Osteoblast (primary cell): Measurements from ENCODE around the gene DTX3. TPM values are rescaled to one million over a fixed set of nuclear protein-coding genes. Genes with fewer than 3 reads are reported as not detected.

Experiments
- DNase-seq: peaks from one replicate; pipeline ENCODE4 v3.0.0; 2011; ENCODE audit warnings: low spot score, mixed read lengths; ENCODE audit not compliant: insufficient read length; ENCODE audit errors: missing footprints
- H2AFZ ChIP-seq: 2 replicates; pipeline ENCODE4 v1.6.0; 2011; ENCODE audit warnings: mild to moderate bottlenecking, low read length
- H3K27ac ChIP-seq: 2 replicates; pipeline ENCODE4 v1.5.1; 2011; ENCODE audit warnings: mild to moderate bottlenecking, low read depth, low read length, moderate library complexity
- H3K27me3 ChIP-seq: 2 replicates; pipeline ENCODE4 v1.6.0; 2012; ENCODE audit warnings: mild to moderate bottlenecking, control low read depth, inconsistent platforms, low read length, moderate library complexity; ENCODE audit not compliant: insufficient read depth
- H3K36me3 ChIP-seq: 2 replicates; pipeline ENCODE4 v1.5.1; 2011; ENCODE audit warnings: mild to moderate bottlenecking, low read length, control low read depth, moderate library complexity; ENCODE audit not compliant: insufficient read depth
- H3K4me1 ChIP-seq: 2 replicates; pipeline ENCODE4 v1.5.1; 2011; ENCODE audit warnings: mild to moderate bottlenecking, low read length, control low read depth, moderate library complexity; ENCODE audit not compliant: insufficient read depth
- H3K4me2 ChIP-seq: 2 replicates; pipeline ENCODE4 v1.6.0; 2011; ENCODE audit warnings: mild to moderate bottlenecking, low read length; ENCODE audit not compliant: insufficient read depth
- H3K4me3 ChIP-seq: fragments of 200-600 bp; sonication (generic); 3 replicates; pipeline ENCODE4 v1.5.1; 2012; ENCODE audit warnings: mild to moderate bottlenecking, low read length, inconsistent platforms; ENCODE audit not compliant: insufficient read depth
- H3K79me2 ChIP-seq: 2 replicates; pipeline ENCODE4 v1.6.0; 2012; ENCODE audit warnings: mild to moderate bottlenecking, low read length, control low read depth, inconsistent platforms; ENCODE audit not compliant: insufficient read depth
- H3K9me3 ChIP-seq: 2 replicates; pipeline ENCODE4 v1.5.1; 2011; ENCODE audit warnings: low read depth, low read length, control low read depth
- H4K20me1 ChIP-seq: 2 replicates; pipeline ENCODE4 v1.6.0; 2012; ENCODE audit warnings: mild to moderate bottlenecking, low read length, control low read depth; ENCODE audit not compliant: insufficient read depth
- CTCF ChIP-seq: IDR thresholded peaks from 2 replicates; pipeline ENCODE4 v1.5.1; 2011; ENCODE audit warnings: mild to moderate bottlenecking, low read depth, low read length, moderate library complexity; ENCODE audit errors: extremely low read depth
- total RNA-seq: library from RNA; depleted of rRNA; stranded (reverse); fragments of >200 nt; gene quantifications from 2 replicates; pipeline ENCODE4 v1.2.3, GENCODE V29; 2012

DTX3 gene
- total RNA-seq, 1 donor = 21.4 TPM

DNA sequence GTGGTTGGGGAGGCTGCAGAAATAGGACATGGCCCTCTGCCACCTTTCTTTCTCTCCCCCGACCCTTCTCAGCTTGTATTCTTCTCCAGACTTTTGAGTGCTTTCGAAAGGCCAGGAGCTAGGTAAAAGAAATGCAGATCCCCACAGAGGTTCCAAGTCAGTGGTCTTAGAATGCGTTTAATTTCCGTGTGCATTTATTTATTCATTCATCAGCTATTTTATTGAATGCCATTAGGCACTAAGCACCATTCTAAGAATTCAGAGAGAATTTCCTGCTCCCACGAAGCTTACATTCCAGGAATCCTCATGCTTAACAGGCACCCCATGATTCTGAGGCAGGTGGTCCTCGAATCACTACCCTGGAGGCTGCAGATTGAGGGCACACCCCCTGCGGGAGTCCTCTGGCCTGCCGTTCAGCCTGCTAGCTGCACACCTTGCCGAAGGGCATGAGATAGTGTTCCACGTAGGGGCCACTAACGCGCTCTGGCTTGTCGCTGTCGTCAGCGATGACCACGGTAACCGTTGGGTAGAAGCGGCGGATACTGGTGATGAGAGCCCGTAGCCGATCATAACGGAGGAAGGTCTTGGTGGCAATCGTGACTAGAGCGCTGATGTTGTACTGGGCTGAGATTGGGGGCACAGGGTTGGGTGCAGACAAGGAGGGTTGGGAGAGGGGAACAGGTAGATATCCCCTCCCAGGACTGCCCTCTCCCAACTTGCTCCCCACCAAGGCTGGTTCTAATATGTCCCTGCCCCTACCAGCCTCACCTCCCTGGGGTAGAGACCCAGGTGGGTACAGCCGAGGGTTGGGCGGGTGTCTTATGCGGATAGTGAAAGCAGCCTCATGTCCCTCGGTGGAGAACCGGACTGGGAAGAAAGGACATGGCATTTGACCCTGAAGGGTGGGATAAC, 23.9 kb downstream of the DTX3 start:
- H3K27me3 ChIP-seq = peaks cover 48% of the 10 kb centered on the region
- H3K27ac ChIP-seq = no peak overlapping the region
- H3K4me2 ChIP-seq = no peak overlapping the region
- H3K79me2 ChIP-seq = no peaks in the 10 kb centered on the region
- H4K20me1 ChIP-seq = no peaks in the 10 kb centered on the region
- H2AFZ ChIP-seq = no peak overlapping the region
- H3K36me3 ChIP-seq = no peaks in the 10 kb centered on the region
- H3K9me3 ChIP-seq = no peaks in the 10 kb centered on the region
- no peak for TF ChIP-seq CTCF
- no peaks in the 10 kb centered on the region for H3K4me1 ChIP-seq
- H3K4me3 ChIP-seq = no peak overlapping the region
- peak; percentile 37 for DNase-seq

DNA sequence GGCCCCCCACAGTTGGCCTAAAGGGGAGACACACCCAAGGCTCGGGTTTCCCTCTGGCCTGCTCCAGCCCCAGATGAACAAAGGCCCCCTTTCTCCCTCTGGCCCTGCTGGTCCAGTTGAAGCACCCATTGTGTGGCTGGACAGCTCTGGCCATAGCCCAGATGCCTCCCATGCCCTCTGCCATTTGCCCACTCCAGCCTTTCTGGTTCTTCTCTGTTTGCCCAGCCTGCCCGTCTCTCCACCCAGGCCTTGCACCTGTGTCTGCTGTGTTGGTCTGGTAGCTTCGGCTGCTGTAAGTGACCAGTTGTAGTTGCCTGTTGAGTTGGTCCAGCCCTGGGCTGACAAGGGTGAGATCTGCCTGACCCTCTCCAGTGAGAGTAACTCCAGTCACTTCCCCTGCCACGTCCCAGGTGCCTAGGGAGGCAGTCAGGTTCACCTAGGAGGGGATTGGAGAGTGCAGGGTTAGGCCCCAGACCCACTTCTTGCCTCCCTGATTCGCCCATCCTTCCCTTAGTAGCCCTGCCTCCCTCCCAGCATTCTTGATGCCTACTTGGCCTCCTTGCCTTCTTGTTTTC, 25.4 kb downstream of the DTX3 start:
- no peaks in the 10 kb centered on the region for H3K4me1 ChIP-seq
- TF ChIP-seq CTCF = no peak
- peak; percentile 29 for DNase-seq
- H3K9me3 ChIP-seq = no peaks in the 10 kb centered on the region
- no peaks in the 10 kb centered on the region for H3K36me3 ChIP-seq
- no peak overlapping the region for H3K4me3 ChIP-seq
- H3K4me2 ChIP-seq = no peak overlapping the region
- H3K27me3 ChIP-seq = peaks cover 40% of the 10 kb centered on the region
- H3K27ac ChIP-seq = no peak overlapping the region
- H3K79me2 ChIP-seq = no peaks in the 10 kb centered on the region
- H2AFZ ChIP-seq = no peak overlapping the region
- H4K20me1 ChIP-seq = no peaks in the 10 kb centered on the region

DNA sequence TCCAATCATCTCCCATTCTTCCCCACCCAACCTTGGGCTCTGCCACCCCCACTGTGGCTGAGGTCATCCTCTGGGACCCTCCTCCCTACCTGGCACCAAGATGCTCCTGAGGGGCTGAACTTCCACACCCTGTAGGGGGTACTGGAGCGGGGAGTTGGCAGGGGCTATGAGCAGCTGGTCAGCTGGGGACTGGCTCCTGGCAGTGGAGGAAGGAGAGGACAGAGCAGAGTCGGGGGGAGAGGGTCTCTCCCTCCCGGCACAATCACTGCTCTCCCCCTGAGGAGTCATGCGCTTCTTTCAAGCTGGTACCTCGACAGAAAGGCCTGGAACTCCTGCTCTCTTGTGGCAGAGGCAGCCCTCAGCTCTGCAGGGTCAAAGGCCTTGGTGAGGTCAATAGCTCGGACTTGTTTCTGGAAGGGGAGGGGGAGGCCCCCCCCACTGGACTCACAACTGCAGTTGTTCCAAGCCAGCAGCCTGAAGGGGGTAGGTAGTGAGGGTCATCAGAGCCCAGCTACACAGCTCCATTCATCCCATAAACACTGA, 26.3 kb downstream of the DTX3 start:
- no peak overlapping the region for H3K27ac ChIP-seq
- no peak overlapping the region for H3K4me3 ChIP-seq
- no peaks in the 10 kb centered on the region for H4K20me1 ChIP-seq
- H3K4me1 ChIP-seq = no peaks in the 10 kb centered on the region
- H3K36me3 ChIP-seq = no peaks in the 10 kb centered on the region
- H3K27me3 ChIP-seq = peaks cover 42% of the 10 kb centered on the region
- H2AFZ ChIP-seq = no peak overlapping the region
- no peaks in the 10 kb centered on the region for H3K79me2 ChIP-seq
- peak; percentile 64 for DNase-seq
- TF ChIP-seq CTCF = no peak
- no peak overlapping the region for H3K4me2 ChIP-seq
- H3K9me3 ChIP-seq = no peaks in the 10 kb centered on the region

DNA sequence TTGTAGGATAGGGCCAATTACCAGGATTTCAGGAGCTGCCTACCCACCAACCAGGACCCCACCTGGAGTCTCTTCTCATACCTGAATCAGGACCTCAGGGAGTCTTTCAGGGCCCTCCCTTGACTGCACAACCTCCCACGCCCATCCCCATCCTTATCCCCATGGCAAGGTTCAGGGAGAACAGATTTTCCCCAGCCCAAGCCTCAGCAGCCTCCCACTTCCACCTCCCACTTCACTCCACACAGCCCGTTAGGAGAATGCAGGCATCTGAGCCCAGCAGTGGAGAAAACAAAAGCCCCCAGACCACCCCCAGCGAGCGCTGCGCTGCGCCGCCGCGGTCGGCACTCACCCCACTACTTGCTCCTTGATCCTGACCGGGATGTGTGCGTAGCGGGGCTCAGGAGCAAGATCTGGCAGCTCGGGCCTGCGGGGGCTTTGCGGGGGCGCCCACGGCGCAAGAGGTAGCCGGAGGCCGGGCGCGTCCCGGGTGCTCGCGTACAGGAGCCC, 27.0 kb downstream of the DTX3 start:
- Histone ChIP-seq H3K79me2 (no peaks in the 10 kb centered on the region), H3K4me2 (no peak overlapping the region), H3K27me3 (peaks cover 41% of the 10 kb centered on the region), H3K4me3 (no peak overlapping the region), H3K9me3 (no peaks in the 10 kb centered on the region), H3K27ac (no peak overlapping the region), H3K4me1 (no peaks in the 10 kb centered on the region), H3K36me3 (no peaks in the 10 kb centered on the region), H4K20me1 (no peaks in the 10 kb centered on the region), H2AFZ (no peak overlapping the region)
- no peak for TF ChIP-seq CTCF
- peak; percentile 21 for DNase-seq
